CD1c-positive myeloid dendritic cell (primary cell): ENCODE measurements around the gene AGPAT3.

ENCODE experiments used
- DNase-seq: peaks from one replicate; pipeline ENCODE4 v3.0.0-alpha.2; 2016; ENCODE audit errors: extremely low spot score

The AGPAT3 gene

DNA sequence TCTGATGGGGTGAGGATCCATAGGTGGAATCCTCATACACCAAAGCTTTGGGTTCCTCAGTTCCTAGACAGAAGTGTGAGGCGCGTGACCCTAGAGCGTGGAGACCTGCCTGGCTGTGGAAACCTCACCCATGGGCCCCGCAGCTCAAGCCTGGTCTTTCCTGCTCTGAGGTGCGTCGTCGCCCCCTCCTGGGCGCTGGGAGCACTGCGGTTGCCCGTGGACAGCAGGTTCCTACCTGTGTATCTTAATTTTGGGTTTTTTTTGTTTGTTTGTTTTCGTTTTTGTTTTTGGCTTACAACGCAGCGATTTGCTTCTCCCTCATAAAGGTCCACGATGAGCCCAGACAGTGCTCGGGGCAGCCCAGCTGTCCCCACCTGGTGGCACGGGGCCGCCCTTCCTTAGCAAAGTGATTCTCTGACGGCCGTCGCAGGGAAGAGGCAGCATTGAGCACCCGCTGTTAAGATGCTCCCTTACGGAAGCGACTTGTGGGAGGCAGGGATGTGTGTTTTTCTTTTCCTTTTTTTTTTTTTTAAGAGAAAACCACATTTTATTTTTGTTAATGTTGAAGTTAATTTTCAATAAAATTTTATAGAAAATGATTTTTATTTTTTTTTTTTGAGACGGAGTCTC is 110.6 kb downstream of the AGPAT3 start:
- DNase-seq = peak; percentile 70

DNA sequence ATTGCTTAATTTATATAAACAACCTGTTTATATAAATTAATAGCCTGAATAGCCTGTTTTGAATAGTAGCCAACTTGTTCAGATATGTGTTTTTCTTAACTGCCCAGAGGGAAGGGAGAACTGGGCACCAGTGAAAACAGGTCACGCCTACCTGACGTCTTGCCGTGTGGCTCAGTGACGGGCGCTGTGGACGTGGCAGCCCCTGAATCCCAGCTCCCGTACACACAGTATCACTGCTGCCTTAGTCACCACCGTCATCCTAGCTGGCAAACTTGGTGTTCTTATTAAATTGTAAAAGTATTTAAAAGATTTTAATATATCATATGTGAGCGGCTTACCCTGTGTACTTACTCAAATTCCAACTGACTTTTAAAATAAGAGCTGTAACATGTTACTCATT is 111.6 kb downstream of the AGPAT3 start:
- DNase-seq = no peak

DNA sequence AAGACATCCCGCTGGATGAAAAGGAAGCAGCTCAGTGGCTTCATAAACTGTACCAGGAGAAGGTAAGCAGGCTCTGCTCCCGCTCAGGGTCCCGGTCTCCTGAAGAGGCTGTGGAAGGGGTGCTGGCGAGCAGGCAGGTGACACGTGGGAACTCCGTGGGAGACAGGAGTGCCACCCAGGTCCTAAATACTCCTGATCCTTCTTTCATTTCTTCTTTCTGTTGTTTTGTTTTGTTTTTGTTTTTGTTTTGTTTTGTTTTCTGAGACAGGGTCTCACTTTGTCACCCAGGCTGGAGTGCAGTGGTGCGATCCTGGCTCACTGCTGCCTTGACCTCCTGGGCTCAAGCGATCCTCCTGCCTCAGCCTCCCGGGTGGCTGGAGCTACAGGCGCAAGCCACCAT is 113.0 kb downstream of the AGPAT3 start:
- DNase-seq = no peak

DNA sequence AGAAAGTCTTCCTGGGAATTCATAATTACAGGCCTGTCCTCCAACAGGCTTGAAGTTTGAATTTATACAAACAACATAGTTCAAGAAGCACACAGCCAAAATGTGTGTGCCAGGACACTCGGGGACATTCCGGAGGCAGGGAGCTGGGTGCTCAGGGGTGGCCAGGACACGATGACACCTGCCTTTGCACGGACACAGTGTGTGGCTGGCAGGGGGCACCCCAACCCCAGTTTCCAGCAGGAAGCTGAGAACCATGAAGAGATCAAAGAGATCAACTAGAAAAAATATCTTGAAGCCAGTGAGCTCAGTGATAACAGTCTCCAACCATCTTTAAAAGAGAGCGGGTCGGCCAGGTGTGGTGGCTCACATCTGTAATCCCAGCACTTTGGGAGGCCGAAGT is 114.6 kb downstream of the AGPAT3 start:
- DNase-seq = no peak

DNA sequence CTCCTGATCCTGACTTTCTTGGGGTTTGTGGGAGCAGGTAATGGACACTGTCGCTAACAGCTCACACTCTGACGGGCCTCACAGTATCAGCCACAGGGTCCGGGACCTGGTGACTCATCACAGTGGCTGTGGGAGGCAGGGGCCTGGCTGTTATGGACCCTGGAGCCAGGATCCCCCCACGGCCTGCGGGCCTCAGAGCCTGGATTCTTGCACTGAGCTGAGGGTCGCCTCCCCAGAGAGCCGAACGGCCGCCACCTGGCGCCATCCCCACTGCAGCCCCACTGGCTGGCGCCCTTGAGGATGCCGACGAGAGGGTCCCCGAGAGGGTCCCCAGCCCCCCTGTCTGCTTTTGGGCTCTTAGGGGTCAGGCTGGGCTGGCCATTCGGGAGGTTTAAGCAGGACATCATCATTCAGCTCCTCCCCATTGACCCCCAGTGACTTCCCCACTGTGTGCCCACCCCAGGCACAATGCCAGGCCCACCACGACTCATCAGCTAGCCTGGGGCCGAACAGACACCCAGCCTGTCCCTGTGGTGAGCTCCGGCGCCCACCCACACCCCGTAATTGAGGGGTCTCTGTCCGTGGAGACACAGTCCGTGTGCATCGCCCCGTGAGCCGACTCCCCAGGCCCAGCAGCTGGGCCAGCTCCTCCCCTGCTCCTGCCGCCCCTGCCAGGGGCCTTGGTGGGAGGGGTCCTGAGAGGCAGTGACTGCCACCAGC is 116.3 kb downstream of the AGPAT3 start:
- no peak for DNase-seq

DNA sequence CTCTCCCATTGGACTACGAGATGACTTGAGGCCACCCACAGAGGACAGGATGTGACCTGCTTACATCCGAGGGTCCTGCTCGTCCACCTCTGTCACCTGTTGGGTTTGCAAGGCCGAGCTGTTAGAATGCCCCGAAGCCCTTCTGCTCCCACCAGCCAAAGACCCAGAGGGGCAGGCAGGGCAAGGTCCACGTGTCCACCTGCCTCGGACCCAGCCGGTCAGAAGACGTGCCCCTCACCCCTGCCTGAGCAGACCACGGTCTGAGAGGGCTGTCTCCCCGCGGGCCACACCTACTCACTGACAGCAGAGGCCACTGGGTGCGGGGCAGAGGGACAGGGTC is 116.8 kb downstream of the AGPAT3 start:
- no peak for DNase-seq

DNA sequence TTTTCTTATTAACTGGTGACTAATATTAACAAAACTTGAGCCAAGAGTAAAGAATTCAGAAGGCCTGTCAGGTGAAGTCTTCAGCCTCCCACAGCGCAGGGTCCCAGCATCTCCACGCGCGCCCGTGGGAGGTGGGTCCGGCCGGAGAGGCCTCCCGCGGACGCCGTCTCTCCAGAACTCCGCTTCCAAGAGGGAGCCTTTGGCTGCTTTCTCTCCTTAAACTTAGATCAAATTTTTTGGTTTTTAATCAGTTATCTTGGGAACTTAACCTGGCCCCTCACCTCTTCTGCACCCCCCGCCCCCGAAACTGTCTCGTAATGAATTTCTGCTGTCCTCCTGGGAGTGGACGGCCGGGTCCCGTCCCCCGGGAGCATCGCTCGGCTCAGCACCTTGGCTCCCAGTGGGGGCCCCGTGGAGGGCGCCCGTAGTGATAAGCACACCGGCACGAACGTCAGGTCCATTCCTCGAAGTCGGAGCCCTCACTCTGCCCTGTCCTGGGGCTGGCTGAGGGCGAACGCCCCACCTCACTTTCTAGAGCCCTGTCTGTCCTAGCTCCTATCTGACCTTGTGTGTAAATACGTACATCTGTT is 117.6 kb downstream of the AGPAT3 start:
- DNase-seq = no peak

DNA sequence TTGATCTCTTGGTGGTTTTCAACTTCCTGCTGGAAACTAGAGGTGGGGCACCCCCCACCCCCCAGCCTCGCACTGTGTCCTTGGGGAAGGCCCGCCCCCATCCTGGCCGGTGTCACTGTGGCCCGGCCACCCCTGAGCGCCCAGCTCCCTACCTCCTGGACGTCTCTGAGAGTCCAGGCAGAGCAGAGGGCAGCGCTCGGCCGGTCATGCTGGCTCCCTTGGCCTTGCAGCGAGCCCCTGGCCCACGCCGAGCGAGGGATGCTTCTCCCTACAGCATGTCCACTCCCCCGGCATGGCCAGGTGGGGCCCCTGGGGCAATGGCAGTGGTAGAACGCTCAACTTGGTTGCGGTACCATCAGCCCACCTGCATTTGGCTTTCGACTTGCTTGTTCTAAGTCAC is 118.4 kb downstream of the AGPAT3 start:
- no peak for DNase-seq

DNA sequence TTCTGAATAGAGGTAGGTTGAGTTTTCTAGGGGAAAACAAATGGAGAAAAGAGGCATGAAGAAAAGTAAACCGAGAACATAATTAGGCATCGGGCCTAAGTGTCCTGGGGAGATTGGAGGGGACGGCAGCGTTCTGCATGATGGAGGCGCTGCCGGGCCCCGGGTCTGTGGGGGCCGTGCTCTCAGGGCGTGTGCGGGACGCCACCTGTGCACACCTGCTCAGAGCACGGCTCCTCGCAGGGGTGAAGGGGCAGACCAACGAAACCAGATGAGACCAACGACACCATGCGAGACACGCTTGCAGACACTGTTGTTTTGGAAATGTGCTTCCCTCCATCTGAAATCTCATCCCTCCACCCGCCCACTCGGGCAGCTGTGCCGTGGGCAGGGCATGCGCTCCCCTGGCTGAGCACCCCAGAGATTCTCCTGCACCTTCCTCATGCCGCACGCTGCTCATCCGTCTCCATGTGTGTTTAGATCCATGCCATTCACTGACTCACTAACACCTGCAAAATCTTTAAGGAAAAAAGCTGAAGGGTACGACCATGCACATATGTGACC is 118.9 kb downstream of the AGPAT3 start:
- no peak for DNase-seq

DNA sequence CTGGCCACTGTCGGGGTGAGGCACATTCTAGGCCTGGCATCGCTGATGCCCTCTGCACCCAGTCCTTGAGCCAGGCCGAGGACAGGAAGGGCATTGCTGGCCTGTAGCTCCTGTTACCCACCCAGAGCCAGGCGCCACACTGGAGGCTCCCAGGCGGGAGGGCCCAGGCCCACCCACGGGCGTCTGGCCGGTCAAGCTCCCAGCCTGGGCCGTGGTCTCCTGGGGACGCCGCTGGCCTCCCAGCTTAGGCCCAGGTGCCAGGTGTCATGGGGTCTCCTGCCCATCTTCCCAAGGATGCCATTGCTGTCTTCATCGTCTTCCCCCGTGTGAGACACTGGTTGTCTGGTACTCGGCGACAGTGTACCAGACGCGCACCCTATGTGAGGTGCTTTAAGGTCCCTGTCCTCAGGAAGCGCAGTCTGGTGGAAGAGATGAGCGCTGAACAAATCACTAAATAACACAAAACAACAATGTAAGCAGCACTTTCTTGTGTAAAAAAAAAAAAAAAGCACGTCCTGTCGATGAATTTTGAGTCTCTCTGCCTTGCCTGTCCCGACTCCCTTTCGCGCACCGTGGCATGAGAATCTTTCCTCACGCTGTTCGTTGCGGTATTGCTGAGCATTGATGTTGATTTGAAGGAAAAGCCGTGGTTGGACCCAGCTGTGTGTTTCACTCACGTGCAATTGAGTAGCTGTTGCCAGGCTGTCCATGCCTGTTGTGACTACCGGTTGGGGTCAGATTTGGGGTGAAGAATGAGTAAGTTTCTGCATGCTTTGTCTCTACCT is 120.1 kb downstream of the AGPAT3 start:
- no peak for DNase-seq

DNA sequence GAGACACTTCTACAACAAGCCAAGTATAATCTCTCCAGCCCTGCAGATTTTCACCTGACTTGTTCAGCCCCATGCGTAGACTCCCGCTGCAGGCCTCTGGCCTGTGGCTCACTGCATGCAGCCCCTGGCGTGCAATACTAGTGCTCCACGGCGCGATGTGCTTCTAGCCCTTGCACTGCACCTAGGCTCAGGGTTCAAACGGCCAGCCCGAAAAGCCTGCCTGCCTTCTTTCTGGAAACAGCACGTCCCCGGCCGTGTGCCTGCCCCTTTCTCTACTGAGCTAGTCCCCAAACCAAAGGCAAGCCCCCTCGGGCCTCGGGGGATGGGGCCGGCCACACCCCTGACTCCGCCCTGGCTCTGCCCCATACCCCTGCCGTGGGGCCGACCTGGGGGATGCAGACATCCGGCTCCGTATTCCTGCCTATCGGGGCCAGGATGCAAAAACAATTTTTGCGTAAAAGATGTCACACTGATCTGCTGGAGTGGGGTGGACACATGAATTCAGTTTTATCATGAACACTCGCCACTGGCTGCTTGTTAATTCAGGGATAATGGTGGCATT is 120.7 kb downstream of the AGPAT3 start:
- no peak for DNase-seq

DNA sequence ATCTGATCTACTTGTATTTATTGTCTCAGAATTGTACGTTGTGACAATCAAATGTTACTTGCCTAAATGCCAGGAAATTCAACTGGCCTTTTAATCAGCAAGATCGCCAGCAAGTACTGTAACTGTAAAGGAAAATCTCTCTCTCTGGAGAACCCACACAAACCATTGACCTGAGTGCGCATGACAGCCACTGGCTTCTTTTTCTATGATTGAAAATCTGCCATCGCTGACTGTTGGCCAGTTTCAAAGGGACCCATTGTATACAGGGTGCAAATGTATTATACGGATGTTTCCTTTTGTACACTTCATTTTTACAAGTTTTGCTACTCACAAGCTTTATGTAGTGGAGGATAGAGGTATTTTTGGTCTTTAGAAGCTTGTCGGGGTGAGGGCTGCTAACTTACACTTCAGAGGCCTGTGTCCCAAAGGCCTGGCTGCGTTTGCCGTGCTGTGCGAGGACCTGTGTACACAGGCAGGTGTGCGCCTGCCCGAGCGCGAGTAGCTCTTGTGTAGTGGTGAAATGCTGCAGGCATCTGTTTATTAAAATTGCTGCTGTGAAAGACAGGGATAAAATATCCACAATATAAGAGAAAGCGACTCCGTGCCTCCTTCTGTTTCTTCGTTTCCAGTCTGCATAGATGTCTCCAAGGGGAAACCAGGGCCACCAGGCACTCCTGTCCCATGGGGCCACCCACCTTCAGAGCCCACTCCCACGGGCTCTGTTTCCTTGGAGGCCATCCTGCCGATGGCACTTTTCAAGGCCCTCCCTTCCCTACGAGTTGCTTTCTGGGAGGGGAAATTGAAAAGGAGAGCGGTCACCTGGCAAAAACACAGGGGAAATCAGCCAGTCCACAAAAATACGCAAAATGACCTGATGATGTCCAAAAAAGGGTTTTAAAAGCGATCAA is 121.8 kb downstream of the AGPAT3 start:
- DNase-seq = no peak

DNA sequence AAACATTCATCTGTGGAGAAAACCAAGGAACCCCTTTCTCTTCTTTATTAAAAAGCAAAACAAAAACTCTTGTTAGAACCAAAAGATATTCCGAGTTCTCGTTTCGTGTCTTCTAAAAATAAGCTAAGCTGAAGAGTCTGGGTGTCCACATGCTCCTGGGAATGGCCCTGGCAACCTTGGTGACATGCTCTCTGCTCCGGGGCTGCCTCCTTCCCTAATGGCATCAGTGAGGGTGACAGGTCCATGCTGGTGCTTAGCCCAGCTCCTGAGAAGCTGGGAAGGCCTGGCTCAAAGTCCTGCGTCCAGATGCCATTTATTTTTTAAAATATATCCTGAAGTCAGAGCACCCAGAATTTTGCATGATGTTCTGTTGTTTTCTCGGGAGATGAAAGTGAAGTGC is 122.5 kb downstream of the AGPAT3 start:
- DNase-seq = no peak

DNA sequence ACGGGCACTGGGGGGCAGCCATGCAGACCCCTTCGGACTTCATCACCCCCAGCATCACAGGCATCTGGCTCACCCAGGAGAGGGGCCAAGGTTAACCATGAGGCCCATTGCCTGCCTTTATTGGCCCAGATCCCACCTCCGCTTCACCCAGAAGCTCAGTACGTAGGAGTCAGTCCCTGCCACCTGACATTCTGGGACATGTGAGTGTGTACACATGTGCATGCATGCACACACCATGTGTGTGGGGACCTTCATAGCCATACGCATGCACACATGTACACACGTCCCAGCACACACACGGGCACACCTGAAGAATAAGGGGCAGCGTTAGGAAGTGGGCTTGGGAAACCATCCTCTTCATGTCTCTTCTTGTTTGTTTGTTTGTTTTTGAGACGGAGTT is 123.0 kb downstream of the AGPAT3 start:
- DNase-seq = no peak

DNA sequence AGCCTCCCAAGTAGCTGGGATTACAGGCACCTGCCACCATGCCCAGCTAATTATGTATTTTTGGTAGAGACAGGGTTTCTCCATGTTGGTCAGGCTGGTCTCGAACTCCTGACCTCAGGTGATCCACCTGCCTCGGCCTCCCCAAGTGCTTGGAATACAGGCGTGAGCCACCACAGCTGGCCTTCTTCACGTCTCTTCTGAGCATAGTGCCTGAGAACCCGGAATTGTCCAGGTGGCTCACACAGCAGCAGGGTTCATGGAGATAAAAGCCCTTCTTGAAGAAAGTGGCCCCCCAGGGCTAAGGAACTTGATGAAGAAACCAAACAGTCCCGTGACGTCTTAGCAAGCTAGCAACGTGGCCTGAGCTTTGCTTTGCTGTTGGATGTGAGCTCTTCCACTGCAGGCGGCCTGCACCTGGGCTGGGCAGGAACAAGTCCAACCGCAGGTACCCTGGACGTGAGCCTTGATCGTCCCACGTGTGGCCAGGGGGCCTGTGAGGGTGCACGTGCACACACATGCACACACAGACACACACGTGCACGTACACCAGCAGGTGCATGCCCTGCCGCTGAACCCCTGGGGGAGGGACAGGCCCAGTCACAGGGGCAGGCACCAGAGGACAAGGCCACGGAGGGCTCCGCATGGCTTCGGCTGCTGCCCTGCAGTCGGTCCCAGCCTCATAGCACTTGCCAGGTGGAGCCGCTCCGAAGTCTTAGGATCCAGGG is 123.6 kb downstream of the AGPAT3 start:
- DNase-seq = no peak

DNA sequence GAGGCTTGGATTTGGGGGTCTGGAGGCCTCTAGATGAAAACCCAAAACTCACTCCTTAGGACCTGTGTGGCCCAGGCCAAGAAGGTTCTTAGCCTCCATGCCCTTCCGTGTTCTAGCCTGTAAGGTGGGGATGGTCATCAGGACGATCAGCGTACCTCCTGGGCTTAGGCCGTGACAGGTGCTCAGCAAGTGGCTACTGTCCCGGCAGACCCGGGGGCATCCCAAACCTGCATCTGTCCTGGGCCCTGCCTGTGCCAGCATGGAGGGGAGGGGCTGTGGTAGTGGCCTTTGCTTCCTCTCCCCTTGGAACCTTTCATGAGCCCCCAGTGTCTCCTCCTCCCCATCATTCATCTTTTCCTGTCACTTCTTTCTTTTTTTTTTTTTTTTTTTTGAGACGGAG is 124.4 kb downstream of the AGPAT3 start:
- DNase-seq = no peak

DNA sequence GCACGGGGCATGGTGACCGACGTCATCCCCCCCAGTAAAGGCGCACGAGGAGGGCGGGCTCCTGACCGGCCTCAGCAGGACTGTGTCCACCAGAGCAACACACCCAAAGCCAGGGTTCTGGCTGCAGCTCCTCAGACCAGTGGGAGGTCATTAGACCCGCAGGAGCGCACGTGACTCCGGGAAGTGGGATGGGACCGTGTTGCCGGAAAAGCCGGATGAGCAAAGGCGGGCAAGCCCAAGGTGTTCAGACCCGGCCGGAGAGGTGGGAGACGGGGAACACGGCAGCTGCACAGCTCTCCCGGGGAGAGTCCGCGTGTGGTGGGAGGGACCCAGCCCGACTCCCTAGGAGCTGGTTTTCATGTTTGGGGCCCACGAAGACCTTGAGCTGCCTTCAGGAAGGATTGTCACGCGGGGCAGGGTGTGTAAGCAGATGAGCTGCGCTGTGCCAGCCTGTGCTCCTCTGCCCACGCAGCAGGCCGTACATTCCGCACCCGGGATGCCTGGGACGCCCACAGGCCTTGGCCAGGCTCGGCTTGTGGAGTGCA is 126.5 kb downstream of the AGPAT3 start:
- no peak for DNase-seq

DNA sequence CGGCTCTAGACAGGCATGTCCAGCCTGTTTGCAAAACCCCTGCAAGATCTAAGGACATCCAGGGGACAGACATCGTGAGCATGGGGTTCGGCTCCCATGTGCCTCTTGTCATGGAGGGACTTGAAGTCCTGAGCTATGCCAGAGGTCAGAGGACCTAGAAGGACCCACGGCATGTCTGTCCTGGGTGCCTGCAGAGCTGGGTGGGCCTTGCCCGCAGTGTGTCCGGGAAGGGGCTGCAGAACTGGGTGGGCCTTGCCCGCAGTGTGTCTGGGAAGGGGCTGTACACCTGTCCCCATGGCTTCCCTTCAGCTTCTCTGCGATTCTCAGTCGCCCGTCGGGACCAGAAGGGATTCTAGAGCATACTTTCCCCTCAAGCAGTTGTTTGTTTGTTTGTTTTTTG is 127.1 kb downstream of the AGPAT3 start:
- no peak for DNase-seq

DNA sequence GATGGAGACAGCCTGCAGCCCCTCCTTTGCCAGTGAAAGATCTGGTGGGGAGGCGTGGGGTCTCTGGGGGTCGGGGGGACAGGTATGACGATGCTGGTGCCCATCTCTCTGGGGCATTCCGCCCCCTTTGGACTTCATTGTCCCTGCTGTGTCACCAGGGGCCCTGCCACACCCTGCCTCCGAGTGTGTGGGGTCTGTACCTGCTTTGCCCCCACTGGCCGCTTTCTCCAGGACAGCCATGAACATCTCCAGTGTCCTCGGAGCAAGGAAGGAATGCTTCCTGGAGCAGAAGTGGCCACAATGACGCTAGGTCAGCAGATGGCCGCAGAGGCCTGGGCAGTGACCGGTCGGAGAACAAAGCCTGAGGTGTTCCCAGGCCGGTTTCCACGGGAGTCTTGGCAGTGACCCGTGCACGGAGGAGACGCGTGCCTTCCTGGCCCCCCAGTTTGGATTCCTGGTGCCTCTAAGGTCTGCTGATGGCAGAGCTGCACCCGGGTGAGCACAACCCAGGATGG is 128.5 kb downstream of the AGPAT3 start:
- no peak for DNase-seq

DNA sequence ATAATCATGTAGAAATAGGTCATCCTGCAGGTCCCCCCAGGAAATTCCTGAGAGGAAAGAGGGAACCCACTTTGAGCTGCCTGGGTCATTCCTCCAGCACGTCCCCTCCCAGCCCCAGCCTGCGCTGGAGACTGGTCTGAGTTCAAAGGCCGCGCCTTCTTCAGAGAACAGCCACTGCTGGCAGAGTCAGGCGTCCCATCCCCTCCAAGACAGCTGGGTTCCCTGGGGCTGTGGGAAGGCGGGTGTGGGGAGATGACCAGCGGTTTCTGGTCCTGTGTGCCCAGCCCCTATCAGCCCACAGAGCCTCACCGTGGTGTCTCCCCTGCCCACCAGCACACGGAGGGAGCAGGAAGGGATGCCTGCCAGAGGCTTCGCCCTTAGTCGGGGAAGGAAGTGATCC is 129.1 kb downstream of the AGPAT3 start:
- DNase-seq = no peak
